ENCODE results near the gene MYF6. TPM values are rescaled to one million over a fixed set of nuclear protein-coding genes. Genes with fewer than 3 reads are reported as not detected.

The MYF6 gene
- total RNA-seq, 1 donor from 2014 or later = not detected

- DNase-seq (ENCODE audit: low spot score) = no peak
- no peak for ATAC-seq
Observed at GRCh38 chr12:80754274-80754673, 46.8 kb downstream of the MYF6 start.

GRCh38 chr12:80756875-80757274, 49.4 kb downstream of the MYF6 start:
- no peak for DNase-seq (ENCODE audit: low spot score)
- no peak for ATAC-seq

Other genes with a start within 250 kb of the MYF6 start
- gene MYF5, start 9.3 kb downstream of the MYF6 start, total RNA-seq = not detected
- 9.5 TPM for gene LIN7A, start 230.3 kb downstream of the MYF6 start, total RNA-seq

Measured in left lobe of liver (tissue), 2 donors.